Fibroblast of lung (primary cell): Measurements from ENCODE around the gene GPX1.

Source experiments
- CTCF ChIP-seq, 2 donors: IDR thresholded peaks in 1 of 2; conservative IDR thresholded peaks in 1 of 2; 1 replicate in 1 of 2; 2 replicates in 1 of 2; pipeline ENCODE4 v1.5.1; 2011 to 2012; ENCODE audit warnings: low read length in 2 of 2, control low read depth in 1 of 2, inconsistent platforms in 1 of 2, low read depth in 1 of 2, mild to moderate bottlenecking in 1 of 2
- EZH2 ChIP-seq: IDR thresholded peaks from 2 replicates; pipeline ENCODE4 v1.5.1; 2012; ENCODE audit warnings: low read length, control low read depth, mild to moderate bottlenecking; ENCODE audit errors: missing control alignments

- TF ChIP-seq CTCF (conservative IDR thresholded peaks at IDR 0.05 in 1 of 2, IDR thresholded peaks at IDR 0.05 in 1 of 2; ENCODE audit: low read depth in 1 of 2, low read length in 2 of 2) (no peak), EZH2 (no peak)
Measured at GRCh38 chr3:49352281-49352680, 5.9 kb downstream of the GPX1 start.
